HG03039 (cell line): ENCODE results near the gene PHACTR1.
"Not testable (repeated sequence)": the region's sequence is repeated elsewhere in the genome, so short reads cannot be mapped to it uniquely, and the experiment has no call there.

ENCODE experiments used
- ATAC-seq: cut with Tn5 transposase; IDR thresholded peaks from one replicate; pipeline ENCODE4 v1.9.1; 2021; ENCODE audit warnings: mild to moderate bottlenecking, moderate library complexity; ENCODE audit not compliant: unreplicated experiment

PHACTR1 gene

GRCh38 chr6:13326031-13326586, 609.5 kb downstream of the PHACTR1 start:
- not testable (repeated sequence) for ATAC-seq

GRCh38 chr6:13327691-13328075, 611.1 kb downstream of the PHACTR1 start:
- ATAC-seq, result no peak

- peak; percentile 92 for ATAC-seq
Observed at GRCh38 chr6:13328076-13328874, 611.7 kb downstream of the PHACTR1 start, which contains the start of gene TBC1D7. Gene TBC1D7 (minus strand): TSS chr6:13328537. CDS start chr6:13326898, 1,639 bp downstream.

GRCh38 chr6:13328875-13329183, 612.3 kb downstream of the PHACTR1 start:
- no peak for ATAC-seq

GRCh38 chr6:13331516-13332348, 615.2 kb downstream of the PHACTR1 start:
- ATAC-seq, result no peak

- no peak for ATAC-seq
Observed at GRCh38 chr6:13332349-13332706, 615.8 kb downstream of the PHACTR1 start.

GRCh38 chr6:13334953-13335352, 618.4 kb downstream of the PHACTR1 start:
- no peak for ATAC-seq

- no peak for ATAC-seq
Observed at GRCh38 chr6:13336553-13336952, 620.0 kb downstream of the PHACTR1 start.

GRCh38 chr6:13338038-13338437, 621.5 kb downstream of the PHACTR1 start:
- ATAC-seq, result no peak
